ENCODE data around the gene DISP2. TPM values are rescaled to one million over a fixed set of nuclear protein-coding genes. Genes with fewer than 3 reads are reported as not detected.

The DISP2 gene
- total RNA-seq, 4 donors from 2014 or later: under 0.01 to 1.1 (median 0.12) TPM

DNA sequence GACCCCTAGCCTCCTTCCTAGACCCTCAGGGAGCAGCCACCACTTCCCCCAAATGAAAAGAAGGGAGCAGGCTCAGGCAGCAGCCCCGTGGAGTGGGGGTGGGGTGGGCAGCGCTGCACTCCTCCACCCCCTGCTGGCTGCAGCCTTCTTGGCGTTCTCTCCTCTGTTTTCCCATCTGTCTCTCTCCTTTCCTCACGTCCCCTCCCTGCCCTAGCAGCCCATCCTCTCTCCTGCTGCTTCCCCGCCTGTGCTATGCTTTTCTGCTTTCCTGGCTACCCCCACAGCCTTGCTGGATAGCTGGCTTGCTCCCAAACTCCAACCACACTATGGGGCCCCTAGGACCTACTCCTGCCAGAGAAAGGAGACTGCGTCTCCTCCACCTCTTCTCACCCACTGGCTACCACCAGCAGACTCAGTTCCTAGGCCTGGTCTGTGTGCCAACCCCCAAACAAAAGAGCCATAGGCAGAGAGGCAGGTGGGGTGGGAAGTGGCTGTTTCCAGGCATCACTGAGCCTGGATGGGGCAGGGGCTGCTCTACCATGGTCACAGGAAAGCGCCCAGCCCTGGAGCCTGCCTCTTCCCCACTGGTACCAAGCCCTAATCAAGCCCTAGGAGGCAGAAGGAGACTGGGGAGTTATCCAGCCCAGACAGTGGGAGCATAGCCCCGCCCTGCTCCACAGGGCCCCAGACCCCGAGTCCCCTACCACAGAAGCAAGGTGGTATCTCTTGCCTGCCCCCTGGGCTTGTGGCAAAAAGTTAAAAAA lies 3.4 kb upstream of the DISP2 start:
- TF ChIP-seq CTCF (IDR thresholded peaks at IDR 0.05): no peak

GRCh38 chr15:40355976-40356585 lies 1.9 kb upstream of the DISP2 start:
- ATAC-seq (ENCODE audit: low FRiP score) (no peak), DNase-seq (ENCODE audit: low spot score) (no peak)
- no peak for TF ChIP-seq CTCF (IDR thresholded peaks at IDR 0.05)

More for the DNA sequence above, 3.4 kb upstream of the DISP2 start:
- ATAC-seq (ENCODE audit: low FRiP score) (no peak), DNase-seq (ENCODE audit: low spot score) (no peak)

- DNase-seq (ENCODE audit: low spot score) (no peak), ATAC-seq (ENCODE audit: low FRiP score) (no peak)
- no peak for TF ChIP-seq CTCF (IDR thresholded peaks at IDR 0.05)
These were observed 773 bp upstream of the DISP2 start for GRCh38 chr15:40357246-40357645.

DNA sequence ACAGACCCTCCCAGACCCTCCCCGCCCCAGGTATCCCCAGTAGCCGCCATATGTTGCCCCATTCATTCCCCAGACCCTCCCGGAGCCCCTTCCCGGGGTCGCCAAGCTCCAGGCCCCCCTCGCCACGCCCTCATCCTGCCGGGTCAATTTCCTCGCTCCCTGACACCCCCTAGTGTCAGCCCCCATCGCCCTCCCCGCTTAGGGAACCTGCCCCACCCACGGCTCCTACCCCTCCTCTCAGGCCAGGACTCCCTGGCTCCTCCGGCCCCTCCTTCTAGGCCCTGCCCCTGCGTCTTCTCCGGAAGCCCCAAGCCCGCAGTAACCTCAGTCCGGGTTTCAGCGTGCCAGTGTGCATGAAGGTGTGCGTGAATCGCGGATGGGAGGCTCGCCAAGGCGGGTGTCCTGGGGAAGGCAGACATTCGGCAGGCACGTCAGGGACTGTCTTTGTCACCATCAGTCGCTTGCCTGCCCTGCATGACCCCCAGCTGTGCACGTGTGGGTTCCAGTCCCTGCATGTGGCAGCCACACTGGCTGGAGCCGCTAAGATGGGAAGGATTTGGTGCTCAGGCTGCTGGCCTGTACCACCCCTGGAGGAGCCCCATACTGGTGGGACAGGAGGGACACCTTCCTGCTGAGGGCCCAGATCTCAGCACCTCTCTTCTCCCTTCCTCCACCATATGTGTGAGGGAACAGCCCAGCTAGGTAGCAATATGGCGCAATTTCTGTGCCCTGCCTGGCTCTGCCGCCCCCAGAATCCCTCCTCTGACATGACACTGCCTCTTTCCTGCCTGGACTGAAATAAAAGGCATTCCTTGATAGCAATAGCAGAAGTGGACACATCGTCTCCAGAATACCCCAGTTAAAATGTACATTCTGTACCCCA lies 693 bp downstream of the DISP2 start:
- no peak for TF ChIP-seq CTCF (IDR thresholded peaks at IDR 0.05)
- ATAC-seq (ENCODE audit: low FRiP score) (no peak), DNase-seq (ENCODE audit: low spot score) (no peak)

- TF ChIP-seq CTCF (IDR thresholded peaks at IDR 0.05): no peak
- no peak for ATAC-seq (ENCODE audit: low FRiP score)
- DNase-seq (ENCODE audit: low spot score): no peak
These were observed 2.0 kb downstream of the DISP2 start for GRCh38 chr15:40360015-40360414.

DNA sequence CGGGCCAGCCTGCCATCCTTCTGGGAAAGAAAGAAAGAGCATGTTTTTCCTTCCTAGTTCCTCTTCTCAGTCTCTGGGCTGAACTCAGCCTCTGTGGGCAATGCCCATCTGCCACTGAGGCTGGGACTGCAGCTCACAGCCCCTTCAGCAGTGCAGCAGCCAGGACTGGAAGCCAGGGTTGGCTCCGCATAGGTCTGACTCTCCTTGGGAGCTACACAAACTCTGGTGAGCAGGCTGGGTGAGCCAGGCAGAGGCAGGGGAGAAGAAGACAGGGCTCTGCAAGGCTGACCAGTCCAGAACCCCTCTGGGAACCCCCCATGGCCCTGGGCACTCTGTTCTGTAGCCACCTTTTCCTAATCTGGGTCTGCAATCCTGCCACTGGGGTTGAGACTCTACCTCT lies 3.6 kb downstream of the DISP2 start:
- ATAC-seq (ENCODE audit: low FRiP score): no peak
- TF ChIP-seq CTCF (IDR thresholded peaks at IDR 0.05): no peak
- no peak for DNase-seq (ENCODE audit: low spot score)

All from omental fat pad (tissue), 4 donors.